Panc1 (cell line): ENCODE results near the gene OGDH. TPM values are rescaled to one million over a fixed set of nuclear protein-coding genes. Genes with fewer than 3 reads are reported as not detected.
A peak's percentile ranks its signal among the peaks of the same experiment; 100 is the strongest.

Experiments used
- ATAC-seq: fragments of 200-7000 bp; cut with Tn5 transposase; 2 replicates; pipeline ENCODE4 v1.9.1; 2020; ENCODE audit warnings: mild to moderate bottlenecking, moderate library complexity
- BruUV-seq: library from RNA; stranded (reverse); fragments of 400-500 nt; replicated peaks from 2 replicates; lab custom pipeline; 2021; lab: Mats Ljungman, UMichigan
- CTCF ChIA-PET: fragments of 300-600 bp; sonication (Branson Sonifier 250); formaldehyde crosslinking; loops from one replicate; lab custom pipeline; 2022; ENCODE audit warnings: antibody characterized with exemption; lab: Charles Lee
- POLR2A ChIA-PET: fragments of 300-600 bp; sonication (Branson Sonifier 250); formaldehyde crosslinking; loops from one replicate; lab custom pipeline; 2022; ENCODE audit warnings: antibody characterized with exemption; lab: Charles Lee
- DNase-seq: peaks from one replicate; pipeline ENCODE4 v3.0.0-alpha.2; 2010; ENCODE audit warnings: low read depth, low spot score
- H3K27ac ChIP-seq: 2 replicates; pipeline ENCODE4 v1.5.1; 2011; ENCODE audit warnings: mild to moderate bottlenecking, low read length, inconsistent platforms
- H3K27me3 ChIP-seq: fragments of 200-500 bp; sonication (Bioruptor generic); 2 replicates; pipeline ENCODE4 v1.6.0; 2014; ENCODE audit warnings: low read length, inconsistent platforms; ENCODE audit not compliant: control insufficient read depth, insufficient read depth
- H3K36me3 ChIP-seq: fragments of 200-500 bp; sonication (Bioruptor generic); 2 replicates; pipeline ENCODE4 v1.5.1; 2014; ENCODE audit warnings: inconsistent platforms, mild to moderate bottlenecking, low read length, moderate library complexity; ENCODE audit not compliant: control insufficient read depth, insufficient read depth
- H3K4me1 ChIP-seq: 2 replicates; pipeline ENCODE4 v1.5.1; 2011; ENCODE audit warnings: inconsistent platforms, mild to moderate bottlenecking, low read length, moderate library complexity; ENCODE audit not compliant: control insufficient read depth, insufficient read depth
- H3K4me3 ChIP-seq, 2 experiments: 2 replicates each; pipeline ENCODE4 v1.5.1; 2011 to 2012; ENCODE audit warnings: low read depth in 2 of 2, low read length in 2 of 2, mild to moderate bottlenecking in 2 of 2, inconsistent platforms in 1 of 2, moderate library complexity in 1 of 2
- H3K9me3 ChIP-seq: fragments of 200-500 bp; sonication (Bioruptor generic); 2 replicates; pipeline ENCODE4 v1.5.1; 2014; ENCODE audit warnings: low read depth, mild to moderate bottlenecking, inconsistent platforms, low read length, moderate library complexity; ENCODE audit not compliant: control insufficient read depth, insufficient read depth
- POLR2AphosphoS5 ChIP-seq: IDR thresholded peaks from 2 replicates; pipeline ENCODE4 v1.6.1; 2012; ENCODE audit warnings: mild to moderate bottlenecking, low read depth, low read length, moderate library complexity
- REST ChIP-seq, 2 experiments: IDR thresholded peaks; 2 replicates each; pipeline ENCODE4 v1.6.1; 2011 to 2012; ENCODE audit warnings: low read depth in 2 of 2, control low read depth in 1 of 2, low read length in 1 of 2, mild to moderate bottlenecking in 1 of 2, moderate library complexity in 1 of 2; ENCODE audit not compliant: insufficient read depth in 1 of 2
- SIN3A ChIP-seq: IDR thresholded peaks from 2 replicates; pipeline ENCODE4 v1.6.1; 2012; ENCODE audit warnings: low read depth, mild to moderate bottlenecking, low read length, moderate library complexity, borderline replicate concordance; ENCODE audit not compliant: insufficient read depth
- TCF7L2 ChIP-seq: IDR thresholded peaks from 2 replicates; pipeline ENCODE4 v1.6.1; 2011; ENCODE audit warnings: mild to moderate bottlenecking, low read depth, low read length, inconsistent platforms
- in situ Hi-C: cut with HindIII; loops from 2 replicates; pipeline ENCODE4 v1.10.0; 2016; ENCODE audit warnings: low sequenced_read_pairs, low pct_unique_long_range_greater_than_20kb
- intact Hi-C: fragments of 100-400 bp; cut with micrococcal nuclease; formaldehyde crosslinking; loops from one replicate; pipeline ENCODE4 v1.10.0; 2022; ENCODE audit not compliant: unreplicated experiment
- total RNA-seq: library from RNA; stranded (reverse); gene quantifications from one replicate; pipeline ENCODE4 v1.2.1, GENCODE V29; 2021; ENCODE audit not compliant: unreplicated experiment
- TF ChIP-seq, protein P1 (sequence below): fragments of 450-650 bp; IDR thresholded peaks from 2 replicates; pipeline ENCODE4 v1.5.1; 2017; ENCODE audit warnings: mild to moderate bottlenecking

The OGDH gene
- total RNA-seq, 1 experiment from 2014 or later, result 166 TPM

- no peak for TF ChIP-seq POLR2AphosphoS5
- no peak for TF ChIP-seq TCF7L2
- TF ChIP-seq, protein P1, sequence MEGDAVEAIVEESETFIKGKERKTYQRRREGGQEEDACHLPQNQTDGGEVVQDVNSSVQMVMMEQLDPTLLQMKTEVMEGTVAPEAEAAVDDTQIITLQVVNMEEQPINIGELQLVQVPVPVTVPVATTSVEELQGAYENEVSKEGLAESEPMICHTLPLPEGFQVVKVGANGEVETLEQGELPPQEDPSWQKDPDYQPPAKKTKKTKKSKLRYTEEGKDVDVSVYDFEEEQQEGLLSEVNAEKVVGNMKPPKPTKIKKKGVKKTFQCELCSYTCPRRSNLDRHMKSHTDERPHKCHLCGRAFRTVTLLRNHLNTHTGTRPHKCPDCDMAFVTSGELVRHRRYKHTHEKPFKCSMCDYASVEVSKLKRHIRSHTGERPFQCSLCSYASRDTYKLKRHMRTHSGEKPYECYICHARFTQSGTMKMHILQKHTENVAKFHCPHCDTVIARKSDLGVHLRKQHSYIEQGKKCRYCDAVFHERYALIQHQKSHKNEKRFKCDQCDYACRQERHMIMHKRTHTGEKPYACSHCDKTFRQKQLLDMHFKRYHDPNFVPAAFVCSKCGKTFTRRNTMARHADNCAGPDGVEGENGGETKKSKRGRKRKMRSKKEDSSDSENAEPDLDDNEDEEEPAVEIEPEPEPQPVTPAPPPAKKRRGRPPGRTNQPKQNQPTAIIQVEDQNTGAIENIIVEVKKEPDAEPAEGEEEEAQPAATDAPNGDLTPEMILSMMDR, result no peak
- no peak for TF ChIP-seq SIN3A
- TF ChIP-seq REST (IDR thresholded peaks at IDR 0.05; ENCODE audit: insufficient read depth in 1 of 2, low read depth in 2 of 2, low read length in 1 of 2), result no peak
These were observed 30.2 kb upstream of the OGDH start for GRCh38 chr7:44576228-44576627.

DNA sequence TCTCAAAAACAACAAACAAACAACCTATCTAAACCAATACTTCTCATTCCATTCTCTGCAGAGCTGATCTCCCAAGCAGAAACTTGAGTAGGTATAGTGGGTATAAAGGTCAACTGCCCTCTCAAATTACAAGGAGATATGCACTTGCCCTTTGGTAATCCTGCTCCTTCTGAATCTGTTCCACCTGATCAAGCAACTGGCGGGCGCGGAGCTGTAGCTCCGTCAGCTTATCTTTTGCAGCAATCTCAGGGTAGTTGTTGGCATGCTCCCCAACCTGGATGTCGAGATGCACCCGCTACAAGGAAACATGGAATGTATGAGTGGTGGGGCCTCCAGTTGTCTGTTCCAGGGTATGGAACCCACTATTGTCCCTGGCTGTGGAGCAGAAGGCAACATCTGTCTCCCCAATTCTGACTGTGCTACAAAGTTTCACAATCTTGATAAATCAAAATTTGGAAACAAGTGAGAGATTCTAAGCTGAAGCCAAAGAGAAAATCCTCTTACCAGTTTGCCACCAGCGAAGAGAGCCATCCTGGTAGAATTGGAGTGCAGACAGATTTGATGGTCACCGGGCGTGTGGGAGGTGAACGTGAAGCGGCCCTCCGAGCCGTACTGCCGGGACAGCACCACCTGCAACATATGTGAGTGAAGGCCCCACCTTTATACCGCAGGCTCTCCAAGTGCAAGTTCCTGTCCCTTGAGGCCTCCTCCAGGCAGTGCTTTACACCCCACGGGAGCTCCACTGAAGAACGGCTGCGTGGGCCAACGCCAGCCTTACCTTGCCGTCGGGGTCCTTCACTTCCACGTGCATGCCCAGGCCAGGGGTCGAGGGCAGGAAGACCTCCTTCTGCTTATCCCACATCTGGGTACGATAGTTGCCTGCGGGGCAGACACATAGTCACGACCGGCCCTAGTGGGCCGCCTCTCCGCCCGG, 25.2 kb upstream of the OGDH start:
- in situ Hi-C loops (no loop called here), intact Hi-C loops (loop anchor here (10.0 kb wide), 1 partner anchor 554 kb away; no protein-coding TSS in a partner anchor)
- Histone ChIP-seq H3K4me1 (peaks cover 11% of the 10 kb centered on the region), H3K27me3 (no peaks in the 10 kb centered on the region), H3K4me3 (peak overlapping the region; percentile 90 to 97), H3K27ac (peak overlapping the region; percentile 90), H3K36me3 (peaks cover 16% of the 10 kb centered on the region), H3K9me3 (no peaks in the 10 kb centered on the region)
- TF ChIP-seq REST (IDR thresholded peaks at IDR 0.05; ENCODE audit: insufficient read depth in 1 of 2, low read depth in 2 of 2, low read length in 1 of 2) (no peak), TCF7L2 (no peak), POLR2AphosphoS5 (no peak), SIN3A (no peak)
- TF ChIP-seq, protein P1, result no peak
- DNase-seq (no peak), ATAC-seq (peak; percentile 14)
- CTCF ChIA-PET, result no interaction called here
- POLR2A ChIA-PET, result interaction anchor here (0.6 kb wide), 1 partner anchor 1795 kb away, joined by 3 read pairs; no protein-coding TSS in a partner anchor
- BruUV-seq, result no TSS peak

More at GRCh38 chr7:44576228-44576627, 30.2 kb upstream of the OGDH start:
- intact Hi-C loops (no loop called here), in situ Hi-C loops (no loop called here)
- H3K9me3 ChIP-seq, result no peaks in the 10 kb centered on the region
- CTCF ChIA-PET, result no interaction called here
- no peak overlapping the region for H3K27ac ChIP-seq
- DNase-seq (no peak), ATAC-seq (no peak)
- H3K36me3 ChIP-seq, result peaks cover 33% of the 10 kb centered on the region
- no TSS peak for BruUV-seq
- POLR2A ChIA-PET, result interaction anchor here (0.7 kb wide), 1 partner anchor 80 kb away, joined by 3 read pairs; no protein-coding TSS in a partner anchor
- no peaks in the 10 kb centered on the region for H3K27me3 ChIP-seq
- peaks cover 22% of the 10 kb centered on the region for H3K4me1 ChIP-seq
- no peak overlapping the region for H3K4me3 ChIP-seq
